Naive thymus-derived CD4-positive, alpha-beta T cell (primary cell): Measurements from ENCODE around the gene UBALD2. TPM values are rescaled to one million over a fixed set of nuclear protein-coding genes. Genes with fewer than 3 reads are reported as not detected.
"Not testable (repeated sequence)": the region's sequence is repeated elsewhere in the genome, so short reads cannot be mapped to it uniquely, and the experiment has no call there.

Experiments used
- ATAC-seq: fragments of 150-1000 bp; cut with Tn5 transposase; 2 replicates; pipeline ENCODE4 v1.10.0; 2021; ENCODE audit warnings: mild to moderate bottlenecking, moderate library complexity
- CTCF ChIA-PET: fragments of 350-600 bp; sonication (Branson Sonifier 250); formaldehyde crosslinking; loops from one replicate; lab custom pipeline; 2021; ENCODE audit warnings: antibody characterized with exemption; lab: Charles Lee
- POLR2A ChIA-PET: fragments of 350-600 bp; sonication (Branson Sonifier 250); formaldehyde crosslinking; loops from one replicate; lab custom pipeline; 2021; ENCODE audit warnings: antibody characterized with exemption, inconsistent platforms; lab: Charles Lee
- DNase-seq, 9 donors: peaks; one replicate each; pipeline versions ENCODE4 v3.0.0 to v3.0.0-alpha.2; 2020 to 2022; ENCODE audit warnings: mixed read lengths in 1 of 9
- H3K27ac ChIP-seq: one replicate; pipeline ENCODE4 v1.7.0; 2013; ENCODE audit warnings: mild to moderate bottlenecking, low read depth, low read length, moderate library complexity
- H3K27me3 ChIP-seq, 2 donors: one replicate each; pipeline ENCODE4 v1.7.0; 2013; ENCODE audit warnings: low read length in 2 of 2, mild to moderate bottlenecking in 2 of 2, moderate library complexity in 2 of 2; ENCODE audit not compliant: control insufficient read depth in 2 of 2, insufficient read depth in 2 of 2
- H3K36me3 ChIP-seq, 3 experiments: 1 replicate in 2 of 3; 2 replicates in 1 of 3; pipeline ENCODE4 v1.7.0; 2013; ENCODE audit warnings: low read length in 3 of 3, mild to moderate bottlenecking in 3 of 3, moderate library complexity in 1 of 3; ENCODE audit not compliant: insufficient read depth in 3 of 3, control insufficient read depth in 2 of 3
- H3K4me1 ChIP-seq, 2 donors: one replicate each; pipeline ENCODE4 v1.7.0; 2013; ENCODE audit warnings: low read length in 2 of 2, mild to moderate bottlenecking in 2 of 2, moderate library complexity in 1 of 2; ENCODE audit not compliant: control insufficient read depth in 2 of 2, insufficient read depth in 2 of 2
- H3K4me3 ChIP-seq: 2 replicates; pipeline ENCODE4 v1.7.0; 2013; ENCODE audit warnings: mild to moderate bottlenecking, low read length
- H3K9me3 ChIP-seq, 3 experiments: 1 replicate in 2 of 3; 2 replicates in 1 of 3; pipeline ENCODE4 v1.7.0; 2013; ENCODE audit warnings: low read length in 3 of 3; ENCODE audit not compliant: control insufficient read depth in 2 of 3
- H3K27ac Mint-ChIP-seq, 9 donors: one replicate each; pipeline ENCODE4 v1.8.0; 2020 to 2022; ENCODE audit warnings: mixed read lengths in 9 of 9, mild to moderate bottlenecking in 8 of 9, moderate library complexity in 5 of 9, inconsistent platforms in 2 of 9
- H3K27me3 Mint-ChIP-seq, 5 donors: one replicate each; pipeline ENCODE4 v1.8.0; 2021 to 2022; ENCODE audit warnings: mixed read lengths in 5 of 5, mild to moderate bottlenecking in 1 of 5
- H3K36me3 Mint-ChIP-seq, 5 donors: one replicate each; pipeline ENCODE4 v1.8.0; 2020 to 2022; ENCODE audit warnings: mixed read lengths in 5 of 5, mild to moderate bottlenecking in 3 of 5, inconsistent platforms in 1 of 5
- H3K4me1 Mint-ChIP-seq, 7 donors: one replicate each; pipeline ENCODE4 v1.8.0; 2020 to 2022; ENCODE audit warnings: mixed read lengths in 7 of 7, mild to moderate bottlenecking in 3 of 7, inconsistent platforms in 1 of 7
- H3K4me3 Mint-ChIP-seq, 10 donors: one replicate each; pipeline ENCODE4 v1.8.0; 2020 to 2022; ENCODE audit warnings: mild to moderate bottlenecking in 10 of 10, mixed read lengths in 10 of 10, moderate library complexity in 6 of 10, inconsistent platforms in 2 of 10
- H3K9me3 Mint-ChIP-seq, 11 donors: one replicate each; pipeline ENCODE4 v1.8.0; 2020 to 2022; ENCODE audit warnings: mixed read lengths in 11 of 11, mild to moderate bottlenecking in 4 of 11, inconsistent platforms in 1 of 11, moderate library complexity in 1 of 11
- intact Hi-C, 2 donors: fragments of 100-400 bp; cut with micrococcal nuclease; formaldehyde crosslinking; loops; one replicate each; pipeline ENCODE4 v1.15.1; 2023
- polyA plus RNA-seq, 2 donors: library from polyadenylated mRNA; unstranded; fragments of 300-500 nt; fragmentation: Illumina TruSeq; gene quantifications; one replicate each; pipeline ENCODE4 v1.2.3, GENCODE V29; 2021
- total RNA-seq, 6 experiments: library from RNA in 5 of 6; stranded (reverse) in 5 of 6; gene quantifications; 1 replicate in 5 of 6; 2 replicates in 1 of 6; pipeline ENCODE4 v1.2.3 and lab custom pipeline; 2021 to 2026

Gene UBALD2
- total and polyA plus RNA-seq, 7 experiments from 2014 or later: 6.9 to 263 (median 132) TPM

GRCh38 chr17:76304226-76305134 lies 39.3 kb downstream of the UBALD2 start:
- Histone ChIP-seq H3K9me3 (no peaks in the 10 kb centered on the region), H3K27me3 (no peaks in the 10 kb centered on the region), H3K4me3 (no peak overlapping the region), H3K4me1 (no peaks in the 10 kb centered on the region), H3K36me3 (no peaks in the 10 kb centered on the region), H3K27ac (no peak overlapping the region)
- DNase-seq (no peak), ATAC-seq (no peak)
- intact Hi-C loops: no loop called here
- Mint-ChIP-seq H3K9me3 (peaks cover 0 to 3% (median 0%) of the 10 kb centered on the region in 11 donors), H3K4me1 (no peaks in the 10 kb centered on the region), H3K27me3 (no peaks in the 10 kb centered on the region), H3K36me3 (peaks cover 0 to 3% (median 3%) of the 10 kb centered on the region in 5 donors), H3K27ac (no peak overlapping the region), H3K4me3 (no peak overlapping the region)
- POLR2A ChIA-PET: interaction anchor here (0.6 to 1.2 kb wide), 3 partner anchors 49 to 483 kb away, joined by 3 read pairs; partner anchors contain the start of gene PRPSAP1
- CTCF ChIA-PET: interaction anchor here (0.6 to 6.4 kb wide), 8 partner anchors 9 to 184 kb away, joined by 3 to 73 read pairs (median 4); partner anchors contain the start of gene SPHK1

- H3K4me1 Mint-ChIP-seq, H3K27ac ChIP-seq, H3K4me1 ChIP-seq, H3K4me3 Mint-ChIP-seq, H3K27ac Mint-ChIP-seq, H3K27me3 ChIP-seq, H3K9me3 ChIP-seq, intact Hi-C loops, DNase-seq, POLR2A ChIA-PET, H3K4me3 ChIP-seq, H3K36me3 Mint-ChIP-seq, ATAC-seq, H3K27me3 Mint-ChIP-seq, H3K36me3 ChIP-seq, H3K9me3 Mint-ChIP-seq: not testable (repeated sequence)
- CTCF ChIA-PET: interaction anchor here (0.6 to 6.4 kb wide), 4 partner anchors 41 to 157 kb away, joined by 4 to 73 read pairs (median 6); partner anchors contain the start of gene SPHK1
These were observed 39.9 kb downstream of the UBALD2 start for GRCh38 chr17:76305135-76305454.

GRCh38 chr17:76307299-76307965 lies 42.3 kb downstream of the UBALD2 start:
- H3K4me3 Mint-ChIP-seq: no peak overlapping the region
- Histone ChIP-seq H3K36me3 (peaks cover 0 to 14% (median 8%) of the 10 kb centered on the region in 3 experiments), H3K27me3 (no peaks in the 10 kb centered on the region), H3K27ac (no peak overlapping the region), H3K9me3 (no peaks in the 10 kb centered on the region), H3K4me1 (no peaks in the 10 kb centered on the region), H3K4me3 (no peak overlapping the region)
- H3K36me3 Mint-ChIP-seq: peaks cover 0 to 16% (median 4%) of the 10 kb centered on the region in 5 donors
- ChIA-PET CTCF (interaction anchor here (1.5 kb wide), 1 partner anchor 90 kb away, joined by 6 read pairs; no protein-coding TSS in a partner anchor), POLR2A (interaction anchor here (0.7 kb wide), 1 partner anchor 90 kb away, joined by 3 read pairs; no protein-coding TSS in a partner anchor)
- no peak for ATAC-seq
- peaks cover 0 to 3% (median 0%) of the 10 kb centered on the region in 11 donors for H3K9me3 Mint-ChIP-seq
- intact Hi-C loops: no loop called here
- DNase-seq: no peak
- no peaks in the 10 kb centered on the region for H3K4me1 Mint-ChIP-seq
- H3K27ac Mint-ChIP-seq: no peak overlapping the region
- H3K27me3 Mint-ChIP-seq: no peaks in the 10 kb centered on the region

- peak within 1 kb of the TSS in 1 of 9 donors; percentile 10 for H3K27ac Mint-ChIP-seq
These were observed 42.8 kb downstream of the UBALD2 start, which contains the start of gene QRICH2 for GRCh38 chr17:76307966-76308338. TSS of gene QRICH2 (minus strand) at chr17:76308276. CDS start at chr17:76307998, 278 bp downstream.

GRCh38 chr17:76309461-76309860 lies 44.3 kb downstream of the UBALD2 start:
- Histone ChIP-seq H3K36me3 (peaks cover 6 to 28% (median 12%) of the 10 kb centered on the region in 3 experiments), H3K4me1 (no peaks in the 10 kb centered on the region), H3K27me3 (no peaks in the 10 kb centered on the region), H3K27ac (no peak overlapping the region), H3K4me3 (no peak overlapping the region), H3K9me3 (no peaks in the 10 kb centered on the region)
- no peak for ATAC-seq
- Mint-ChIP-seq H3K27ac (no peak overlapping the region), H3K4me3 (no peak overlapping the region), H3K9me3 (no peaks in the 10 kb centered on the region), H3K27me3 (no peaks in the 10 kb centered on the region), H3K4me1 (no peaks in the 10 kb centered on the region), H3K36me3 (peaks cover 0 to 29% (median 5%) of the 10 kb centered on the region in 5 donors)
- no peak for DNase-seq
- POLR2A ChIA-PET: interaction anchor here (0.6 kb wide), 1 partner anchor 40 kb away, joined by 3 read pairs; no protein-coding TSS in a partner anchor
- CTCF ChIA-PET: interaction anchor here (1.0 kb wide), 1 partner anchor 183 kb away, joined by 4 read pairs; no protein-coding TSS in a partner anchor
- intact Hi-C loops: no loop called here

More at GRCh38 chr17:76307966-76308338, 42.8 kb downstream of the UBALD2 start, which contains the start of gene QRICH2:
- H3K9me3 Mint-ChIP-seq: peaks cover 0 to 3% (median 0%) of the 10 kb centered on the region in 11 donors
- no peak within 1 kb of the TSS for H3K4me3 ChIP-seq
- no peak for ATAC-seq
- H3K36me3 ChIP-seq: peaks cover 5 to 19% (median 12%) of the 10 kb centered on the region in 3 experiments
- intact Hi-C loops: no loop called here
- no peak within 1 kb of the TSS for H3K4me3 Mint-ChIP-seq
- ChIA-PET CTCF (interaction anchor here (1.4 to 1.5 kb wide), 2 partner anchors 77 to 90 kb away, joined by 3 to 6 read pairs; no protein-coding TSS in a partner anchor), POLR2A (interaction anchor here (1.0 kb wide), 1 partner anchor 185 kb away, joined by 3 read pairs; no protein-coding TSS in a partner anchor)
- H3K27me3 ChIP-seq: no peaks in the 10 kb centered on the region
- no peaks in the 10 kb centered on the region for H3K27me3 Mint-ChIP-seq
- DNase-seq: no peak
- no peaks in the 10 kb centered on the region for H3K4me1 ChIP-seq
- peaks cover 0 to 20% (median 5%) of the 10 kb centered on the region in 5 donors for H3K36me3 Mint-ChIP-seq
- H3K4me1 Mint-ChIP-seq: no peaks in the 10 kb centered on the region
- H3K9me3 ChIP-seq: no peaks in the 10 kb centered on the region
- no peak within 1 kb of the TSS for H3K27ac ChIP-seq

- ATAC-seq: no peak
- Mint-ChIP-seq H3K36me3 (peaks cover 0 to 44% (median 5%) of the 10 kb centered on the region in 5 donors), H3K9me3 (no peaks in the 10 kb centered on the region), H3K27ac (no peak overlapping the region), H3K4me3 (no peak overlapping the region), H3K4me1 (peaks cover 0 to 9% (median 7%) of the 10 kb centered on the region in 7 donors), H3K27me3 (no peaks in the 10 kb centered on the region)
- ChIA-PET POLR2A (no interaction called here), CTCF (interaction anchor here (1.4 kb wide), 1 partner anchor 9 kb away, joined by 3 read pairs; no protein-coding TSS in a partner anchor)
- Histone ChIP-seq H3K27ac (no peak overlapping the region), H3K9me3 (no peaks in the 10 kb centered on the region), H3K4me1 (no peaks in the 10 kb centered on the region), H3K36me3 (peaks cover 6 to 28% (median 12%) of the 10 kb centered on the region in 3 experiments), H3K4me3 (no peak overlapping the region), H3K27me3 (no peaks in the 10 kb centered on the region)
- intact Hi-C loops: no loop called here
- DNase-seq: no peak
These were observed 47.6 kb downstream of the UBALD2 start for GRCh38 chr17:76312735-76313134.
